Measurements from ENCODE around the gene SNRPD1. TPM values are rescaled to one million over a fixed set of nuclear protein-coding genes. Genes with fewer than 3 reads are reported as not detected.
A peak's percentile ranks its signal among the peaks of the same experiment; 100 is the strongest.
"Not testable (repeated sequence)": the region's sequence is repeated elsewhere in the genome, so short reads cannot be mapped to it uniquely, and the experiment has no call there.

The SNRPD1 gene
- polyA plus RNA-seq, 4 donors = 116 to 205 (median 142) TPM

GRCh38 chr18:21634588-21635199 is 22.6 kb downstream of the SNRPD1 start:
- no peak for DNase-seq (ENCODE audit: low read depth in 4 of 4, low spot score in 3 of 4)

- no peak for DNase-seq (ENCODE audit: low read depth in 4 of 4, low spot score in 3 of 4)
Observed at GRCh38 chr18:21636769-21637168, 24.7 kb downstream of the SNRPD1 start.

GRCh38 chr18:21638822-21639221 is 26.7 kb downstream of the SNRPD1 start:
- DNase-seq (ENCODE audit: low read depth in 4 of 4, low spot score in 3 of 4) = no peak

- not testable (repeated sequence) for DNase-seq (ENCODE audit: low read depth in 4 of 4, low spot score in 3 of 4)
Observed at GRCh38 chr18:21640375-21640774, 28.3 kb downstream of the SNRPD1 start.

GRCh38 chr18:21650311-21650710 is 38.2 kb downstream of the SNRPD1 start:
- DNase-seq (ENCODE audit: low read depth in 4 of 4, low spot score in 3 of 4) = no peak

- DNase-seq (ENCODE audit: low read depth in 4 of 4, low spot score in 3 of 4) = no peak
Observed at GRCh38 chr18:21652073-21652472, 40.0 kb downstream of the SNRPD1 start.

GRCh38 chr18:21653361-21653760 is 41.2 kb downstream of the SNRPD1 start:
- DNase-seq (ENCODE audit: low read depth in 4 of 4, low spot score in 3 of 4) = no peak

GRCh38 chr18:21656402-21656801 is 44.3 kb downstream of the SNRPD1 start:
- DNase-seq (ENCODE audit: low read depth in 4 of 4, low spot score in 3 of 4) = no peak

- no peak for DNase-seq (ENCODE audit: low read depth in 4 of 4, low spot score in 3 of 4)
Observed at GRCh38 chr18:21660078-21660477, 48.0 kb downstream of the SNRPD1 start.

GRCh38 chr18:21662581-21662980 is 50.5 kb downstream of the SNRPD1 start:
- DNase-seq (ENCODE audit: low read depth in 4 of 4, low spot score in 3 of 4) = no peak

GRCh38 chr18:21663578-21663977 is 51.5 kb downstream of the SNRPD1 start:
- no peak for DNase-seq (ENCODE audit: low read depth in 4 of 4, low spot score in 3 of 4)

- DNase-seq (ENCODE audit: low read depth in 4 of 4, low spot score in 3 of 4) = no peak
Observed at GRCh38 chr18:21664069-21664468, 52.0 kb downstream of the SNRPD1 start.

GRCh38 chr18:21669736-21670285 is 57.7 kb downstream of the SNRPD1 start:
- DNase-seq (ENCODE audit: low read depth in 4 of 4, low spot score in 3 of 4) = no peak

- DNase-seq (ENCODE audit: low read depth in 4 of 4, low spot score in 3 of 4) = peak in 2 of 4 donors; percentile 10 to 27
Observed at GRCh38 chr18:21672521-21673267, 60.6 kb downstream of the SNRPD1 start.

- not testable (repeated sequence) for DNase-seq (ENCODE audit: low read depth in 4 of 4, low spot score in 3 of 4)
Observed at GRCh38 chr18:21675354-21675753, 63.2 kb downstream of the SNRPD1 start.

GRCh38 chr18:21678859-21679258 is 66.7 kb downstream of the SNRPD1 start:
- no peak for DNase-seq (ENCODE audit: low read depth in 4 of 4, low spot score in 3 of 4)

GRCh38 chr18:21680161-21680560 is 68.0 kb downstream of the SNRPD1 start:
- DNase-seq (ENCODE audit: low read depth in 4 of 4, low spot score in 3 of 4) = no peak

- DNase-seq (ENCODE audit: low read depth in 4 of 4, low spot score in 3 of 4) = peak in 2 of 4 donors; percentile 45 to 46
Observed at GRCh38 chr18:21682371-21683051, 70.4 kb downstream of the SNRPD1 start.
